Calu3 (cell line): ENCODE measurements around the gene EYS. TPM values are rescaled to one million over a fixed set of nuclear protein-coding genes. Genes with fewer than 3 reads are reported as not detected.

Experiments used
- BruUV-seq: library from RNA; stranded (reverse); fragments of 400-500 nt; replicated peaks from 2 replicates; lab custom pipeline; 2021; lab: Mats Ljungman, UMichigan
- CTCF ChIA-PET: fragments of 300-600 bp; sonication (Branson Sonifier 250); formaldehyde crosslinking; loops from one replicate; lab custom pipeline; 2022; ENCODE audit warnings: antibody characterized with exemption; lab: Charles Lee
- DNase-seq: peaks from one replicate; pipeline ENCODE4 v3.0.0; 2022
- H3K27ac Mint-ChIP-seq: one replicate; pipeline ENCODE4 v1.8.0; 2022; ENCODE audit warnings: mixed read lengths; ENCODE audit not compliant: unreplicated experiment
- H3K27me3 Mint-ChIP-seq: one replicate; pipeline ENCODE4 v1.8.0; 2022; ENCODE audit warnings: mixed read lengths; ENCODE audit not compliant: unreplicated experiment
- H3K36me3 Mint-ChIP-seq: one replicate; pipeline ENCODE4 v1.8.0; 2022; ENCODE audit warnings: mild to moderate bottlenecking, moderate library complexity, mixed read lengths; ENCODE audit not compliant: insufficient read depth, unreplicated experiment
- H3K4me1 Mint-ChIP-seq: one replicate; pipeline ENCODE4 v1.8.0; 2022; ENCODE audit warnings: mild to moderate bottlenecking, low read depth, mixed read lengths; ENCODE audit not compliant: unreplicated experiment
- H3K4me3 Mint-ChIP-seq: one replicate; pipeline ENCODE4 v1.8.0; 2022; ENCODE audit warnings: mild to moderate bottlenecking, low read depth, moderate library complexity, mixed read lengths; ENCODE audit not compliant: unreplicated experiment
- H3K9me3 Mint-ChIP-seq: one replicate; pipeline ENCODE4 v1.8.0; 2022; ENCODE audit warnings: low read depth, mixed read lengths; ENCODE audit not compliant: unreplicated experiment
- CTCF ChIP-seq: fragments of 200-600 bp; IDR thresholded peaks from one replicate; pipeline ENCODE4 v1.8.0; 2022; ENCODE audit warnings: antibody characterized with exemption; ENCODE audit not compliant: unreplicated experiment
- intact Hi-C: fragments of 100-400 bp; cut with micrococcal nuclease; formaldehyde crosslinking; loops from one replicate; pipeline ENCODE4 v1.10.0; 2022; ENCODE audit not compliant: unreplicated experiment
- total RNA-seq: library from RNA; stranded (reverse); gene quantifications from 2 replicates; pipeline ENCODE4 v1.2.3, GENCODE V29; 2022

Gene EYS
- total RNA-seq, 1 experiment from 2014 or later, result not detected

DNA sequence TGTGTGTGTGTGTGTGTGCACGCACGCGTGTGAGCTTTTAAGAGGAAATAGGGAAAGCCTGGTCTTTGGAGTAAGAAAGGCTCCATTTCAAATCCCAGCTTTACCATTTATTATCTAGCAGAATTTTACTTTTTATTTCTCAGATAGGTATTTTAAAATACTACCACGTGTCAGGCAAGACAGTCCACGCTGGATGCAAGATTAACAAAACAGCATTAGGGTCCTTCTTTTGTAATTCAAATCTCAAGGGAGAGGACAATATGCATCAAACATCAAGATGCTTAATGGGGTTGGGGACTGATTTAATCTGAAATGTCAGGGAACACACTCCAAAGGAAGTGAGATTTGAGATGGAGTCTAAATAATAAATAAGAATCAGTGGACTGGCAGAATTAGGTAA lies 1302.6 kb downstream of the EYS start:
- H3K4me1 Mint-ChIP-seq, result no peaks in the 10 kb centered on the region
- intact Hi-C loops, result no loop called here
- H3K36me3 Mint-ChIP-seq, result no peaks in the 10 kb centered on the region
- no peaks in the 10 kb centered on the region for H3K27me3 Mint-ChIP-seq
- no peak overlapping the region for H3K27ac Mint-ChIP-seq
- H3K4me3 Mint-ChIP-seq, result no peak overlapping the region
- CTCF ChIA-PET, result interaction anchor here (0.7 kb wide), 1 partner anchor 9 kb away, joined by 3 read pairs; no protein-coding TSS in a partner anchor
- H3K9me3 Mint-ChIP-seq, result peaks cover 5% of the 10 kb centered on the region
- no peak for DNase-seq
- TF ChIP-seq CTCF, result no peak
- BruUV-seq, result no TSS peak

DNA sequence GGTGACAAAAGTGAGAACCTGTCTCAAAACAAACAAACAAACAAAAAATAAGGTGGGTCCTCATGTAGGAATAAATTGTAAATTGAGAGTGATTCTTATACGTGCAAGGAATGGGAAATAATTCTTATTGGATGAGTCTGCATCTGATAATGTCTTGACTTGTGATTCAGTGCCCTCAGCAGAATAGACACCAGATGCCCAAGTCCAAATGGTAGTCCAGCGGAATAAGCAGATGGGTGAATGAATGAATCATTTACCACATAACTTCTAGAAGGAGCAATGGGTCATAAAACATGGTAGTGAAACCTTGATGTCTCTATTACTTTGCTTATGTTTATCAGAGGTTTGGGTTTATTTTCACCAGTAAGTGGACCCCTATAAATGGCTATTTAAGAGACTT lies 1323.7 kb downstream of the EYS start:
- intact Hi-C loops, result no loop called here
- CTCF ChIA-PET, result no interaction called here
- no peak for TF ChIP-seq CTCF
- no peaks in the 10 kb centered on the region for H3K27me3 Mint-ChIP-seq
- BruUV-seq, result no TSS peak
- peaks cover 14% of the 10 kb centered on the region for H3K9me3 Mint-ChIP-seq
- H3K36me3 Mint-ChIP-seq, result no peaks in the 10 kb centered on the region
- no peak overlapping the region for H3K4me3 Mint-ChIP-seq
- DNase-seq, result no peak
- H3K27ac Mint-ChIP-seq, result no peak overlapping the region
- no peaks in the 10 kb centered on the region for H3K4me1 Mint-ChIP-seq

DNA sequence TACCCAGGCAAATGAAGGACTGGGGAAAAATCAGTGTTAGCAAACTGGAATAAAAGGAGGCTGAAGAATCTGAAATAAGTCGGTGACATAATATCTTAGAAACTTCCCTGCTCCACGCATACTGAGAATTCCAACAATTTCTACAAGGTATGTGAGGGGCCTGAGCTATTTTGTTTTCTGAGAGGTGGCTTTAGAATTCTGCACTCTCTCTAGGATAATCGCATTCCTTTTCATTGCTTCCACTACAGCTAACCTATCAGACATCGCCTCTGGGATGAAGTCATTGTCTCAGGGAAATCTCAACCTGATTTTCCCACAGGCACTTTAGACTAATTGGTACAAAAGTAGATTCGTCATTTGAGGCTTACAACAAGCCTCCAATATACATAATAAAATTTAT lies 1330.6 kb downstream of the EYS start:
- intact Hi-C loops, result no loop called here
- no peak overlapping the region for H3K4me3 Mint-ChIP-seq
- TF ChIP-seq CTCF, result no peak
- CTCF ChIA-PET, result no interaction called here
- peaks cover 10% of the 10 kb centered on the region for H3K9me3 Mint-ChIP-seq
- no TSS peak for BruUV-seq
- H3K36me3 Mint-ChIP-seq, result no peaks in the 10 kb centered on the region
- no peak overlapping the region for H3K27ac Mint-ChIP-seq
- DNase-seq, result no peak
- no peaks in the 10 kb centered on the region for H3K27me3 Mint-ChIP-seq
- no peaks in the 10 kb centered on the region for H3K4me1 Mint-ChIP-seq

DNA sequence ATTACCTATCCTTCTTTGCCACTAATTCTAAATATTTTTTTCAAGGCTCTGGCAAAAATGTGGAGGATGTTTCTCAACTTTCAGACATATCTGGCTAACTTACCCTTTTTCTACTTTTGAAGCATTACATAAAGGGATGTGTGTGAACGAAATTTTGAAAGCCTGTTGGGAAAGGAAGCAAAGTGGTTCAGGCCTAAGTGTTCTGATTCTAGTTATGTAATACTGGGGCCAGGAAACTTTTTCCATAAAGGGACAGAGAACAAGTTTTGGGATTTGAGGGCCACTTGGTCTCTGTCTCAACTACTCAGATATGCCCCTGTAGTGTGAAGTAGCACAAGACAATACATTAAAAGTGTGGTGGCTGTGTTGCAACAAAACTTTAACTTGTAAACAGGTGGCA lies 1349.6 kb downstream of the EYS start:
- CTCF ChIA-PET, result no interaction called here

More for the DNA sequence above, 1349.6 kb downstream of the EYS start:
- no TSS peak for BruUV-seq
- no peaks in the 10 kb centered on the region for H3K4me1 Mint-ChIP-seq
- no peak overlapping the region for H3K27ac Mint-ChIP-seq
- intact Hi-C loops, result no loop called here
- no peak overlapping the region for H3K4me3 Mint-ChIP-seq
- DNase-seq, result no peak
- TF ChIP-seq CTCF, result no peak
- no peaks in the 10 kb centered on the region for H3K36me3 Mint-ChIP-seq
- no peaks in the 10 kb centered on the region for H3K9me3 Mint-ChIP-seq
- H3K27me3 Mint-ChIP-seq, result no peaks in the 10 kb centered on the region
